DMS153 treated with DMSO at 0.1 percent for 48 hours (cell line): ENCODE measurements around the gene PRR13.
"Not testable (repeated sequence)": the region's sequence is repeated elsewhere in the genome, so short reads cannot be mapped to it uniquely, and the experiment has no call there.

Source experiments
- DNase-seq: peaks from one replicate; lab custom pipeline; 2025; ENCODE audit not compliant: unreplicated experiment; lab: John Stamatoyannopoulos, UW

Gene PRR13

DNA sequence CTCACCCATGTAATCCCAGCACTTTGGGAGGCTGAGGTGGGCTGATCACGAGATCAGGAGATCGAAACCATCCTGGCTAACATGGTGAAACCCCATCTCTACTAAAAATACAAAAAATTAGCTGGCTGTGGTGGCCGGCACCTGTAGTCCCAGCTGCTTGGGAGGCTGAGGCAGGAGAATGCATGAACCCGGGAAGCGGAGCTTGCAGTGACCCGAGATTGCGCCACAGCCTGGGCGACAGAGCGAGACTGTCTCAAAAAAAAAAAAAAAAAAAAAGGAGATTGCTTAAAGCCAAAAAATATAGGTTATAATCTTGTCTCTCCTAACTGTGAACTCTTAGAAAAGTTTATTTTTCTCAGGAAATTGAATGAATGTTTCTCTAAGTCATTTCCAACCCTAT, 6.2 kb upstream of the PRR13 start:
- DNase-seq = not testable (repeated sequence)

DNA sequence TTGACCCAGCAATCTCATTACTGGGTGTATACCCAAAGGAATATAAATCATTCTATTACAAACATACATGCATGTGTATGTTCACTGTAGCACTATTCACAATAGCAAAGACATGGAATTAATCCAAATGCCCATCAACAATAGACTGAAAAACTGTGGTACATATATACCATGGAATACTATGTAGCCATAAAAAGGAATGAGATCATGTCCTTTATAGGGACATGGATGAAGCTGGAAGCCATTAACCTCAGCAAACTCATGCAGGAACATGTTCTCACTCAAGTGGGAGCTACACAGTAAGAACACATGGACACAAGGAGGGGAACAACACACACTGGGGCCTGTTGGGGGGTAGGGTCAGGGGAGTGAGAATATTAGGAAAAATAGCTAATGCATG, 2.0 kb upstream of the PRR13 start:
- not testable (repeated sequence) for DNase-seq

DNA sequence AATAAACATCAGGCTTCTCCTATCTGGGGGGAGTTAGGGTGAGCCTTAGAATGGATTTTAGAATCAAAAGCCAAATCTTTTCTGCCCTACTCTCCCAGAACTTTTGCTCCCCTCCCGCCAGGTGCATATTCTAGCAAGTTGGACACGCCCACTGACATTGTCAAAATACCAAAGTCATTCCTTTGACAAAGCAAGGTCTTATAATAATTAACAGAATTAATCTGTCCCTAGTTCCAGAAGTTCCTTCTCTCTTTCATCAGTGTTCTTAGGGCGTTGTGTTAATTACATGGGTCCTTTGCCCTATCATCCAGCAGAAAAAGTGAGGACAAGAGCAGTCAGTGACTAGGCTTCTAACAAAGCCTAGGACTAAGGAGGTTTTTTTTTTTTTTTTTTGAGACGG, 2.4 kb downstream of the PRR13 start:
- no peak for DNase-seq

DNA sequence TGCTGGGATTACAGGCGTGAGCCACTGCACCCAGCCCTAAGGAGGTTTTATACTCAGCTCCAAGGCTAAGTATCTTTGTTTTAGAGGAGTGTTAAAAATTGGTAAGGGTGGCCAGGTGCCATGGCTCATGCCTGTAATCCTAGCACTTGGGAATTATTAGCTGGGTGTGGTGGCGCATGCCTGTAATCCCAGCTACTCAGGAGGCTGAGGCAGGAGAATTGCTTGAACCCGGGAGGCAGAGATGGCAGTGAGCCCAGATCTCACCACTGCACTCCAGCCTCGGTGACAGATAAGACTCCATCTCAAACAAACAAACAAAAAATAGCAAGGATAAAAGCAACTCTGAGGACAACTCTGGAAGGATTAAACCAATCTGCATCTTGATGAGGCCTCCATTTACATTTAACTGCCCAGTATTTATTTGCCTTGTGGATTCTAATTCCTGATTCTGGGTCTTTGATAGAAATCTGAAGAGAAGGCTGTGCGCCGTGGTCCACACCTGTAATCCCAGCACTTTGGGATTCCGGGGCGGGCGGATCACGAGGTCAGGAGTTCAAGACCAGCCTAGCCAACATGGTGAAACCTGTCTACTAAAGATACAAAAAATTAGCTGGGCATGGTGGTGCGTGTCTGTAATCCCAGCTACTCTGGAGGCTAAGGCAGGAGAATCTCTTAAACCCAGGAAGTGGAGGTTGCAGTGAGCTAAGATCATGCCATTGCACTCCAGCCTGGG, 3.2 kb downstream of the PRR13 start:
- DNase-seq = not testable (repeated sequence)

DNA sequence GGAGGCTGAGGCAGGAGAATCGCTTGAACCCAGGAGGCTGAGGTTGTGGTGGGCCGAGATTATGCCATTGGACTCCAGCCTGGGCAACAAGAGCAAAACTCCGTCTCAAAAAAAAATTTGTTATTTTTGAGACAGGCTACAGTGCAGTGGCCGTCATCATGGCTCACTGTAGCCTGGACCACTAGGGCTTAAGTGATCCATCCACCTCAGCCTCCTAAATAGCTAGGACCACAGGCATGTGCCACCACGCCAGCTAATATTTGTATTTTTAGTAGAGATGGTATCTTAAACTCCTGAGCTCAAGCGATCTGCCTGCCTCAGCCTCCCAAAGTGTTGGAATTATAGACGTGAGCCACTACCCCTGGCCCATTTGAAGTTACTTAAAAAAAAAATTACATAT, 9.4 kb downstream of the PRR13 start:
- DNase-seq = no peak

DNA sequence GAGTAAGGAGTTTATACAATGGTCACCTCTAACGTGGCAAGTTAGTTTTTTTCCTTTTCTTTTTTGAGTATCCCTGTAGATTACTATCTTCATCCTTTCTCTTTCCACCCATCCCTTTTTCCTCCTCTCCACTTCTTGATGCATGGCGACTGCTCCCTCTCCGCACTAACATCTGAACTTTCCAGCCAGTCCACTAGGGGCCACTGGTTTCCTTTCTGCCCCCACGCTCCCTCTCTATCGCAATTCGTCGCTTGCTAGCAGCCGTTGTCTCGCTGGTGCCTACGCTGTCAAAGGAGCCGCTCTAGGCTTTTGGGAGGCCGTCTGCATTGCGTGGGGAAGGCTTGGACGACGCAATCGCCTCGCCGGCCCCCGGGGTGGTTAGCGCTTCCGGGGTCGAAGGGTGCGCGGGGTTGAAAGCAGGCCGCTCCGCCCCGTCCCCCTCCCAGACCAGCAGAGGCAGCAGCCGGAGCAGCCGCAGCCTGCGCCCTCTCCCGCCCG, 10.2 kb downstream of the PRR13 start, which contains the start of gene PCBP2:
Gene PCBP2, plus strand, starts transcription at position 442 of the 498 bp plus-strand sequence. CDS start 2,699 bp downstream, outside the sequence.
- peak; percentile 98 for DNase-seq

DNA sequence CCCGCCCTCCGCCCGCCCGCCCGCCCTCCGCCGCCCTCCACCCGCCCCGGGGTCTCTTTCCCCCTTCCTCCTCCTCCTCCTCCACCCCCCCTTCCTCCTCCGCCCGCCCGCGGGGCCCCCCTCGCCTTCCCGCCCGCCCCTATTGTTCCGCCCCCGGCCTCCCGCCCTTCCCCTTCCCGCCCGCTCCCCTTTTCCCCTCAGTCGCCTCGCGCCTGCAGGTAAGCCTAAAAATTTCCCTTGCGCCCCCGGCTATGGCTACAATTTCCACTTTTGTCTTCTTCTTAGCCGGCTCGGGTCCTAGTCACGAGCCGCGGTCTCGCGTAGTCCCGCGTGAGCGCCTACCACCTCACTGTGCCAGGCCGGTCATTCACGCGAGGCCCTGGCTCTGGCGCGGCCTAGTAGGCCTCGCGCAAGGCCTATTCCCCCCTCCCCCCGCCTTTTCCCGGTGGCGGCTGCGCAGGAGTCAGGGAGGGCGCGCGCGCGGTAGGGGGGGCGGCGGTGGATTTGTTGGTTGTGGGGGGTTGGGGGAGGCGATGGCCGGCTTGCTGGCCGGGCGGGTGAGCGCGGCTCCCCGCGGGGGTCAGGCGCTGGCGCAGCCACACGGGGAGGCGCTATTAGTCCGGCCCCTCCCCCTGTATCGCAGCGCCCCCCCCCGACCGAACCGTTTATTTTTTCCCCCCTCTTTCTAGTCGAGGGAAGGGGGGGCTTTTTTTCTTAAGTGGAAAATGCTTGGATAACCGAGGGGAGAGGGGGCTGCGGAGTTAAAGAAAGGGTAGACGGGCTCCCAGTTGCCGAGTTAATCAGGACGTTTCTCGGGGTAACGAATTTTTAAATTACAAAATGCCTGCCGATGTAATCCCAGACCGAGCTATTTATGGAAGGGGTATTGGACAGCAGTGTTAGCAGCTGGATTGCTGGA, 10.9 kb downstream of the PRR13 start:
- no peak for DNase-seq

DNA sequence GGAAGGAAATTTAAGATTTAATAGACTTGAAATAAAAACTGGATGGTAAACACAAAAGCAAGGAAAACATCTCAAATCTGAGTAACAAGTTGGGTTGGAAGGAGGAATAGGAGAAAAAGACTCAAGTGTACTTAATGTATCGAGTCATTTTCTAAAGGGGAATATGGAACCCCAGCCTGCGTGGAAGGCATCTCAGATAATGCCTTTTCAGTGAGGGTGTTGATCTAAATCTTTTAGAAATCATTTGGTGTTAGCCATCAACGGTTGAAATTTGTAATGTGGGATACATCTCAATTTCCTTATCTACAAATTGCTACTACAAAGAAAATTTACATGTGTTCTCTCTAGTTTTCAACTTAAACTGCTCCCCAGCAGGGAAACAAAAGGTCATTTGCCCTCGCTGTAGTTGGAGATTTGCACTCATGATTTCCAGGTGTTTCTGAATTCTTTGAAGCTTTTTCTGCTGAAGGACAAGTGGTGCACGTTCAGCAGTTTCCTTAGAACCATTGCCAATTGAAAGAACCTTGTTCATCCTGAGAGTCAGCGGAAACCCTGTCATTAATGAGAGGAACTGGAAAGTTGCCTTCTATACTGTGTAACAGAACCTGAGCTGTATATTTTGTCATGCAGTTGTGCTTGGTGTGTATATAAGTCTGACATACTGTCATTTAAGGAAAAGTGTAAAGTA, 12.6 kb downstream of the PRR13 start:
- no peak for DNase-seq

DNA sequence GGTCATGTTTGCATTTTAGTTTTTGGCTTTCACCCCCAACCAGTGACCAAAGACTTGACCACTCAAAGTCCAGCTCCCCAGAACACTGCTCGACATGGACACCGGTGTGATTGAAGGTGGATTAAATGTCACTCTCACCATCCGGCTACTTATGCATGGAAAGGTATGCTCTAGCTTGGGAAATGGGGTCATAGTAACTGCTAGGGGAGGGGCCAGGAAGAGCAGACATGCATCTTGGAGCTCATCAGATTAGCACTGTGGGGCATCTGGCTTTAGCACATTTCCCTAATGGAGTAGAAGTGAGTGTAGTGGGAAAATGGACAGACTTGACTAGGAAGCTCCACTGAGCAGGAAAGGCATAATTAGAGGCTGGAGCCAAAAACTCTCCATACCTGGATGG, 13.2 kb downstream of the PRR13 start:
- no peak for DNase-seq

DNA sequence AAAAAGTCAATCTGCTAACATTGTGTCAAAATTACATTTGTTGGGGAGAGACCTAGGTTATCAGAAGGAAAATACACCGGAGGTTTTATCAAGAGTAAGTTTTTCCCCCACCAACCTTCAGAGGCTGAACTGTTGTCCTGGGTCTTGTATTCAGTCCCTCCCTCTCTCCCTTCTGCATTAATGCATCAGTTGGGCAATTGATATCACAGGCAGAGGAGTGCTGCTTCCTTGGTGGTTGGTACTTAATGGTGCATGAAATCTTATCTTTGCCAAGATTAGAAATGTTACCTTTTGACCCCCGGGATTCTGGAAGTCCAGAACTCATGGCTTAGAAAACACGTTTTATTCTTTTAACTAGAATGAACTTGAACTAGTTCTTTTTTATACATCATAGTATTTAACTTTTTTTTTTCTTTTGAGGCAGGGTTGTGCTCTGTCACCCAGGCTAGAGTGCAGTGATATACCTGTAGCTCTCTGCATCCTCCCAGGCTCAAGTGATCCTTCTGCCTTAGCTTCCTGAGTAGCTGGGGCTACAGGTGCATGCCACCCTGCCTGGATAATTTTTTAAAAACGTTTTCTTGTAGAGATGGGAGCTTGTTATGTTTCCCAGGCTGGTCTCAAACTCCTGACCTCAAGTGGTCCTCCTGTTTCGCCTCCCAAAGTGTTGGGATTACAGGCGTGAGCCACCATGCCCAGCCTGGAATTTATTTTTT, 15.3 kb downstream of the PRR13 start:
- DNase-seq = no peak

DNA sequence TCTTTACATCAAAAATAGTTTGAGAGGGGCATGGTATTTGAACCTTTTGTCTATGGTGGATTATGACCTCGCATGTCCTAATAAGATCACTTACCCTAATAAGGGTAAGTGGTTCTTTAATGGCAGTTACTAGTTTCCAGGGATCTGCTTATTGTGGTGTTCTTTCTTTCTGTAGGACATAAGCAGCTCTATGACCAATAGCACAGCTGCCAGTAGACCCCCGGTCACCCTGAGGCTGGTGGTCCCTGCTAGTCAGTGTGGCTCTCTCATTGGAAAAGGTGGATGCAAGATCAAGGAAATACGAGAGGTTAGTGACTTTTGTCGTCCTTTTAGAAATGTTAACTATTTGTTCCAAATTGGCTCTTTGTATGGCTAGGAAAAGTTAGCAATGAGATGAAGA, 17.6 kb downstream of the PRR13 start:
- DNase-seq = no peak

DNA sequence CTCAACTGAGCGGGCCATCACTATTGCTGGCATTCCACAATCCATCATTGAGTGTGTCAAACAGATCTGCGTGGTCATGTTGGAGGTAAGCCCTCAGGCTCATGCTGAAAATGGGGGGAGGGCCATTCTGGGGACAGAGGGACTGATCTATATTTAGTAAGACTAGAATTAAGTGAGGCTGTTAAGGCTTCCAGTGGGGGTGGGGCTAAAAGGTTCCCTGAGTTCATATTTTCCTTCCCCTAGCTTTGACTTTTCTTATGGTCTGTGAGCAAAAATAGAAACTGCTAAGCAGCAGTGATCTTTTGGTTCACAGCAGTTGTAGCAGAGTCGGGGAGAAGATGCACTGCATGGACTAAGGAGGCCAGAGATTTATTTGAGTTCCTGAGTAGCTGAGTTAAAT, 19.5 kb downstream of the PRR13 start:
- DNase-seq = no peak

DNA sequence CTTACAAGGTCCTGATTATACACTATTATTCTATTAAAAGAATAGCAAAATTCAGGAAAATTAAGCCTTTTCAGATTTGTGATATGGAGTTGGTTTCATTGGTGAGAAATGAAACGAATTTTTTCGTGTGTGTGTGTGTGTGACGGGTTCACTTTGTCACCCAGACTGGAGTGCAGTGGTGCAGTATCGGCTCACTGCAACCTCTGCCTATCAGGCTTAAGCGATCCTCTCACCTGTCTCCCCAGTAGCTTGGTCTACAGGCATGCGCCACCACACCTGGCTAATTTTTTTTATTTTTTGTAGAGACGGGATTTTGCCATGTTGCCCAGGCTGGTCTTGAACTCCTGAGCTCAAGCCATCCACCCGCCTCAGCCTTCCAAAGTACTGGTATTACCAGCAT, 20.1 kb downstream of the PRR13 start:
- no peak for DNase-seq

DNA sequence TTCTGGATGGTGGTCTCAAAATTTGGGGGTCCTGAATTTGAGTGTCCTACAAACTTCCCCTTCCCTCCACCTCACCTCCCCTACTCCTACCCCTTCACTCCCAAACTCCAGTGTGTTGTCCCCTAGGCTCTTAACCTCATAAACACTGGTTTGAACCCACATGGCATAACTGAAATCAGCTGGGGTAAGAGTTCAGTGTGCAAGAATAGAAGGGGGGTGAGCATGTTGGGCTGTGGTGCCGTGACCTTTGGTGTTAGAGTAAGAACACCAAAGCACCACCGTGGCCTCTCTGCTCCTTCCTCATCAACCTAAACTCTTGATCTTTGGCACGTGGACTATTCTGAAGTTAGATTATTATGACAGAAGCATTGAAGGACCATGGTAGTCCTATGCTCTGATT, 21.4 kb downstream of the PRR13 start:
- DNase-seq = no peak

DNA sequence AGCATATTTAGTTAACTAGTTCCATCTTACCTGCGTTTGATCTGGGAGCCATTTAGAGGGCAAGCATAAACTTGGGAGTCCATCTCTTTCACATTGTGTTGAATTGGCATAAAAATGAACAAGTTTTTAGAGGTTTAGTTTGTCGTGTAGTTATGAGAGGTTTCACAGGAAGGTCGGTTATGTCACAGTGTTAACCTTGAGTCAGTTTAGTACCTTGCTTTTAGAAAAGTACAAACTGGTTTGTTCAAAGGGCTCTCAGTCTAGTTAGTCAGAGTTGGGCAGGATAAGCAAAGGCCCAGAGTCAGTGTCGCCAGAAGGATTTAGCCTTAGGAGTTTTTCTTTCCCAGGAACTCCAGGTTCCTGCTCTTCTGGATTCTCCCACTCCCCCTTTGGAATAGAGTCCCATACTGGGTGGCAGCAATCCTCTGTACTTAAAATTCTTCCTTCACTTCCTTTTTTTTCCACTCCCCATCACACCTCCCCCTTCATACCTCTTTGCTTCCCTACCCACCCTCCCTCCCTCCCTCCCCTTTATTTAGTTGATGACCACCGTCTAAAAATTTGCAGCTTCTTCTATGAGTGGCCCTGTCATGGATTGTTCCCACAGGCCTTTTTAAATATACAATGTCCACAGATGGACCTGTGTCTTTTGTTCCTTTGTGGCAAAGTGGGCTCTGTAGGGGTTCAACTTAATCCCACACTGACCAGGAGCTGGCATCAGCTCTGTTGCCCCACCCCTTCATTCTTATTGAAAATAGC, 22.4 kb downstream of the PRR13 start:
- no peak for DNase-seq

DNA sequence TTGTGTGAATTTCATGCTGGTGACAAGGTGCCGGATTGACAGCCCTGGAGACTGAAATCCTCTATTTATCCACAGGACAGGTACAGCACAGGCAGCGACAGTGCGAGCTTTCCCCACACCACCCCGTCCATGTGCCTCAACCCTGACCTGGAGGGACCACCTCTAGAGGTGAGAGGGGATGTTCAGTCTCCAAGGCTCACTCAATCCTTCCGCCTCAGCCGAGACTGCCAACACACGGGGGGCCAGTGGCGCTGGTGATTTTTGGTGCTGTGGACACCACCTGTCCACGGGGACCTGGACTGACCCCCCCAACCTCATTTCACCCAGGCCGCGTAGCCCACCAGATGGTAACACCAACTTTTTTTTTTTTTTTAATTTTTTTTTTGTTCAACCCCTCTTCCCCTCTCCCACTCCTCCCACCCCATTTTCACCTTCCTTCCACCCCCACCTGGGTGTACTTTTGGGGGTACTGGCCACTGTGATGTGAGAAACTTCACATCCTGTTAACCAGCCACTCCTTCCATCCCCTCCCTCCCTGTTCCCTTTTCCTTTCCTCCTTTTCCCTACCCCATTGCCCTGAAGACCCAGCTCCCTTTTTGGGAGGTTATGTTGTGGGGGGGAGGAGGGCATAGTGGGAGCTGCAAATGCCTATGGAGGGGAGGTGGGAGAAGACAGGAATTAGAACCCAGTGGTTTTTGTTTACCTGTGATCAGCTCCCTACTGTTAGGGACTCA, 23.3 kb downstream of the PRR13 start:
- no peak for DNase-seq

DNA sequence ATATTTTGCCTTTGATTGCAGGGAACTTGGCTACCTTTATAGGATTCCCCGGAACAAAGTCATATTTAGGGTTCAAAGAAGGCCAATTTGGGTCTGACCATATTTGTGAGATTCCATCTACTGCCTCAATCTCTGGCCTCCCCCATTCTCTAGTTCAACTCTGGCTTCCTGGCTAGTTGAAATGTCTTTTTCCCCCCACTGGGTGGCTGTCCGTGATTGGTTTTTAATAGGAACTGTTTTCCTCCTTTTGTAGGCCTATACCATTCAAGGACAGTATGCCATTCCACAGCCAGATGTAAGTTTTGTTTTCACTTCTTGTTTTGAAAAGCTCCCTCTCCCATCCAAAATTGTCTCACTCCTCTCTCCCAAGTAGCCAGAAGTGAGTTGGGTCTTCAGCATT, 24.1 kb downstream of the PRR13 start:
- no peak for DNase-seq

DNA sequence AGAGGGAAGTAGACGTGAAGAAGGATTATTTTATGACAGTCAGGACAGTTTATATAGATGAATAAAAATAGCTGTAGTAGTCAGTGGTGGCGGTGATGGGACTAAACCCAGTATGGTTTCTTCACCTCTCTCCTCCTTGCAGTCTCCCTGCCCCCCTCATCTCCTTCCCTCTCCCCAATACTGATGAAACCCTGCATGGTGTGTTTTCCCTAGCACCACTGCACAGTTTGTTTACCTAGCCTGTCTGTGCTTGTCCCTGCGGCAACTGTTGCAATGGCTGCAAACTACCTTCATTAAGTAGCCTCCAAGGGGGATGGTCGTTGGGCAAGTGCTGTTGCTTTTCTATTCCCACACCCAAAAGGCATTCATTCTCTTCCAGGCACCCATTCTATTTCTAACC, 25.1 kb downstream of the PRR13 start:
- DNase-seq = no peak

DNA sequence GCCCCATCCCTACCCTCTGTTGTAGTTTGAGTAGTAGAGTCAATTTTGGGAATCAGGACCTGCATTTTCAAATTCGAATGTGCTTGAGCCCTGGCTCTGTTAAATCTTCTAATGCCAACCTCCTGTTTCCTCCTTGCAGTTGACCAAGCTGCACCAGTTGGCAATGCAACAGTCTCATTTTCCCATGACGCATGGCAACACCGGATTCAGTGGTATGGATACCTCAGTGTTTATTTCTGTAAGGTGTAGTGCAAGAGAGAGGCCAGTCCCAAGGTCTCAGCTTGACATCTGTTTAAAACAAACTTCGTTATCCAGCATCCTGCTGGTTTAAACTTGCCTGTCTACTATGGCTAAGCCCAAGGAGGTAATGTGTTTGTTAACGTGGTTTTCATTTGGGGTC, 25.5 kb downstream of the PRR13 start:
- no peak for DNase-seq
